Prostate gland (tissue), 2 donors: ENCODE results near the gene C2CD4B.

Experiments used
- CTCF ChIP-seq, 4 experiments: fragments of 200-600 bp in 2 of 4; fragments of 450-650 bp in 2 of 4; sonication (generic) in 2 of 4; IDR thresholded peaks; 1 replicate in 3 of 4; 2 replicates in 1 of 4; pipeline ENCODE4 v1.5.1; 2016 to 2019; ENCODE audit warnings: antibody characterized with exemption in 4 of 4, mild to moderate bottlenecking in 2 of 4, moderate library complexity in 2 of 4
- POLR2A ChIP-seq: fragments of 450-650 bp; IDR thresholded peaks from one replicate; pipeline ENCODE4 v1.6.1; 2016; ENCODE audit warnings: antibody characterized with exemption, mild to moderate bottlenecking
- POLR2AphosphoS5 ChIP-seq: sonication (generic); formaldehyde crosslinking; IDR thresholded peaks from one replicate; pipeline ENCODE4 v1.6.1; 2017; ENCODE audit warnings: antibody characterized with exemption

GRCh38 chr15:62141200-62141599 is 23.9 kb downstream of the C2CD4B start:
- TF ChIP-seq CTCF (IDR thresholded peaks at IDR 0.05) (no peak), POLR2A (no peak), POLR2AphosphoS5 (no peak)
